IPS-20b (cell line): ENCODE measurements around the gene RAB42.
"Not testable (repeated sequence)": the region's sequence is repeated elsewhere in the genome, so short reads cannot be mapped to it uniquely, and the experiment has no call there.

ENCODE experiments used
- H3K27ac ChIP-seq: one replicate; pipeline ENCODE4 v1.5.1; 2013; ENCODE audit warnings: low read length
- H3K27me3 ChIP-seq: 2 replicates; pipeline ENCODE4 v1.6.1; 2013; ENCODE audit warnings: mild to moderate bottlenecking, low read length, inconsistent platforms; ENCODE audit not compliant: insufficient read depth
- H3K36me3 ChIP-seq: 2 replicates; pipeline ENCODE4 v1.6.1; 2013; ENCODE audit warnings: low read depth, mild to moderate bottlenecking, inconsistent platforms, low read length, moderate library complexity; ENCODE audit not compliant: insufficient read depth
- H3K4me1 ChIP-seq: 2 replicates; pipeline ENCODE4 v1.6.1; 2013; ENCODE audit warnings: mild to moderate bottlenecking, control low read depth, inconsistent platforms, low read length, moderate library complexity; ENCODE audit not compliant: insufficient read depth
- H3K4me3 ChIP-seq: 2 replicates; pipeline ENCODE4 v1.5.1; 2013; ENCODE audit warnings: mild to moderate bottlenecking, low read length, inconsistent platforms
- H3K9ac ChIP-seq: 2 replicates; pipeline ENCODE4 v1.6.1; 2013; ENCODE audit warnings: low read depth, mild to moderate bottlenecking, inconsistent platforms, low read length, moderate library complexity
- H3K9me3 ChIP-seq: 2 replicates; pipeline ENCODE4 v1.6.1; 2013; ENCODE audit warnings: mild to moderate bottlenecking, low read depth, low read length, inconsistent platforms; ENCODE audit not compliant: insufficient read depth

Gene RAB42

DNA sequence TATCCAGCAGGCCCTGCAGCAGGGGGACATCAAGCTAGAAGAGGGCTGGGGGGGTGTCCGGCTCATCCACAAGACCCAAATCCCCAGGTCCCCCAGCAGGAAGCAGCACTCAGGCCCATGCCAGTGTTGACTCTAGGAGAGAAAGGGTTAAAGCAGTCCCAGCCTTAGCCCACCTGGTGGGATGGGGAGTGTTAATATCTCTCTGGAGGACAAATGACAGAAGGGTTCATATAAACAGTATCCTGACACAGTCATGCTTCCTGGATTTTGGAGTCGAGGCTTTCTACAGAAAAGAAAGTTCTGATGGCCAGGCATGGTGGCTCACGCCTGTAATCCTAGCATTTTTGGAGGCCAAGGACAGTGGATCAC is 1.9 kb downstream of the RAB42 start:
- H3K4me1 ChIP-seq = peaks cover 19% of the 10 kb centered on the region
- not testable (repeated sequence) for H3K9ac ChIP-seq, H3K27ac ChIP-seq, H3K9me3 ChIP-seq, H3K36me3 ChIP-seq, H3K4me3 ChIP-seq
- H3K27me3 ChIP-seq = peaks cover 19% of the 10 kb centered on the region

DNA sequence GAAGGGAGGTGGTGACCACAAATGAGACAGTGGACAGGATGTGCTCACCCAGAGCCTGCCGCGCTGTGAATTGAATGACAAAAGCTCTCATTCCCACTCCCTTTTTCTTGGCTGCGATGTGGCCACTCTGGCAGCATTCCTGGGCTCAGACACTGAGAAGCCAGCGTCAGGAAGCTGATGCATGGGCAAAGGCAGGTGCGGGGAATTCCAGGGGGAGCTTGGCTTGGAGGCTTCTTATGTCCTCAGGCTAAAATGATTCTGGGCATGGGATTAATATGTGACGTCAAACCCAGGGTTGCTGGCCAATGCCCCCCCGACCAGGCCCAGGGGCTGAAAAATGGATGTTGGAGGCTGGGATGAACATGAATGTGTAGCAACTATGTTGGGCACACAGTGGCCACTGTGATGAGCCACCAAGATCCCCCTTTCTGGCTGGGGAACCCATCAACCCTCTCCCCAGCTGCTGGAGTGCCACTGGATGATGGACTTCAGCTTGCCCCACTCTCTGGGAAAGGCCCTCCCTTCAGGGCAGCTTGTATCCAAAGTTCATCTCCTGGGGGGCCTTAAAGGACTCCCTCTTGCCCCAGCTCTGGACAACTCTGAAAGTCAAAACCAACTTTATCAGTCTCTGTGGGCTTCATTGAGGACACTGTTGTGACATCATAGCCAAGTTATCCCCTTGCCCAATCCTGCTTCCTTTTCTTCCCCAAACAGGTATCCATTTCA is 2.8 kb downstream of the RAB42 start:
- H3K27ac ChIP-seq, H3K36me3 ChIP-seq, H3K4me3 ChIP-seq, H3K9me3 ChIP-seq: not testable (repeated sequence)
- Histone ChIP-seq H3K27me3 (peaks cover 19% of the 10 kb centered on the region), H3K4me1 (peaks cover 20% of the 10 kb centered on the region), H3K9ac (peak overlapping the region; percentile 57; the same call in 1 of the 2 replicates)

DNA sequence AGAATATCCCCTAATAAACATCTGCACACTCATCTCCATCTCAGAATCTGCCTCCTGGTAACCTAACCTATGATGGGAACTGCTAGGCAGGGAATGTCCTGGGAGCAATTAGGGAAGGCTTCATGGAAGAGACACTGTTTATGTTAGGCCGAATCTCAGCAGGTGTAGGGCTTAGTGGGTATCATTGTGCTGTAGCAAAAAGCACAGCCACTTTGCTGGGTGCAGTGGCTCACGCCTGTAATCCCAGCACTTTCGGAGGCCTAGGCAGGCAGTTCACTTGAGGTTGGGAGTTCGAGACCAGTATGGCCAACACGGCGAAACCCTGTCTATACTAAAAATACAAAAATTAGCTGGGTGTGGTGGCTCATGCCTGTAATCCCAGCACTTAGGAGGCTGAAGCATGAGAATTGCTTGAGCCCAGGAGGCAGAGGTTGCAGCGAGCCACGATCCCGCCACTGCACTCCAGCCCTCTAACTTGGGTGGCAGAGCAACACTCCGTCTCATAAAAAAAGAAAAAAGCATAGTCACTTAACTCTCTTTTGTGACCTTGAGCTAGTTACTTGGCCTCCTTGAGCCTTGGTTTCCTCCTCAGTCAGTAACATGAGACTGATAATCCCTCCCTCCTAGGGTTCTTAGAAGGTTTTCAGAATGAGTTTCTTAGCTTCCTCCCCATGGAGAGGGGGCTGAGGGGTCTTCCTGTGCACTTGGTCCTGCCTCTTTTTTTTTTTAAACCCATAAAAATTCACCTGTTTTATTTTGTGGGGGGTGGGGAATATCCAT is 3.5 kb downstream of the RAB42 start:
- H3K9ac ChIP-seq = peak overlapping the region; percentile 57; the same call in 1 of the 2 replicates
- H3K9me3 ChIP-seq = no peaks in the 10 kb centered on the region
- H3K36me3 ChIP-seq = no peaks in the 10 kb centered on the region
- peaks cover 19% of the 10 kb centered on the region for H3K27me3 ChIP-seq
- no peak overlapping the region for H3K27ac ChIP-seq
- H3K4me3 ChIP-seq = 0 out of 2 replicates have a peak overlapping the region, but pooled peaks have one; percentile 3
- peaks cover 20% of the 10 kb centered on the region for H3K4me1 ChIP-seq

DNA sequence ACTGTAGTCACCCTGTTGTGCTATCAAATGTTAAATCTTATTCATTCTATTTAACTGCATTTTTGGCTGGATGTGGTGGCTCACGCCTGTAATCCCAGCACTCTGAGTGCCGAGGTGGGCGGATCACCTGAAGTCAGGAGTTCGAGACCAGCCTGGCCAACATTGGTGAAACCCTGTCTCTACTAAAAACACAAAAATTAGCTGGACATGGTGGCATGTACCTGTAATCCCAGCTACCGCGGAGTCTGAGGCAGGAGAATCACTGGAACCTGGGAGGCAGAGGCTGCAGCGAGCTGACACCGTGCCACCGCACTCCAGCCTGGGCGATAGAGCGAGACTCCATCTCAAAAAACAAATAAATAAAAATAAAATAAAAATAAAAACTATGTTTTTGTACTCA is 4.2 kb downstream of the RAB42 start:
- H3K9ac ChIP-seq, H3K4me3 ChIP-seq, H3K36me3 ChIP-seq, H3K9me3 ChIP-seq, H3K27ac ChIP-seq: not testable (repeated sequence)
- peaks cover 18% of the 10 kb centered on the region for H3K27me3 ChIP-seq
- peaks cover 20% of the 10 kb centered on the region for H3K4me1 ChIP-seq

DNA sequence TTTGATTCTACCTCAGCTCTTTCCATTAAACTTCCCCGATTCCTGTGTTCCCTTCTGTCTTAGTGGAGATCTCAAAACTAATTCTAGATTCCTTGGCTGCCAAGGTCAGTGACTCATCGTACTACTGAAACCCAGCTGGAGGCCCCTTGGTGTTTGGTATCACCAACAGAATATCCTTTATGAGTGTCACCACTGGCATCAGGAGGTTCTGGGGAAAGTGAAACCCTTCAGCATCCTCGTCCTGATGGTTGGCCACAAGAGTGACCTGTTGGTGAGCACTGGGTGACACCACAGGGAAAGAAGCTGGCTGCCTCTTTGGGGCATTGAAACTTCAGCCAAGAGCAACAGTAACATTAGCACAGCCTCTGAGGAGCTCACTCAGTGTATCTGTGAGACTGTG is 9.6 kb downstream of the RAB42 start:
- no peaks in the 10 kb centered on the region for H3K27me3 ChIP-seq
- H3K36me3 ChIP-seq = peaks cover 44% of the 10 kb centered on the region
- H3K4me3 ChIP-seq = no peak overlapping the region
- 0 out of 2 replicates have a peak, but pooled peaks cover 2% of the 10 kb centered on the region for H3K4me1 ChIP-seq
- H3K9ac ChIP-seq = 0 out of 2 replicates have a peak overlapping the region, but pooled peaks have one; percentile 40
- no peak overlapping the region for H3K27ac ChIP-seq
- H3K9me3 ChIP-seq = no peaks in the 10 kb centered on the region

DNA sequence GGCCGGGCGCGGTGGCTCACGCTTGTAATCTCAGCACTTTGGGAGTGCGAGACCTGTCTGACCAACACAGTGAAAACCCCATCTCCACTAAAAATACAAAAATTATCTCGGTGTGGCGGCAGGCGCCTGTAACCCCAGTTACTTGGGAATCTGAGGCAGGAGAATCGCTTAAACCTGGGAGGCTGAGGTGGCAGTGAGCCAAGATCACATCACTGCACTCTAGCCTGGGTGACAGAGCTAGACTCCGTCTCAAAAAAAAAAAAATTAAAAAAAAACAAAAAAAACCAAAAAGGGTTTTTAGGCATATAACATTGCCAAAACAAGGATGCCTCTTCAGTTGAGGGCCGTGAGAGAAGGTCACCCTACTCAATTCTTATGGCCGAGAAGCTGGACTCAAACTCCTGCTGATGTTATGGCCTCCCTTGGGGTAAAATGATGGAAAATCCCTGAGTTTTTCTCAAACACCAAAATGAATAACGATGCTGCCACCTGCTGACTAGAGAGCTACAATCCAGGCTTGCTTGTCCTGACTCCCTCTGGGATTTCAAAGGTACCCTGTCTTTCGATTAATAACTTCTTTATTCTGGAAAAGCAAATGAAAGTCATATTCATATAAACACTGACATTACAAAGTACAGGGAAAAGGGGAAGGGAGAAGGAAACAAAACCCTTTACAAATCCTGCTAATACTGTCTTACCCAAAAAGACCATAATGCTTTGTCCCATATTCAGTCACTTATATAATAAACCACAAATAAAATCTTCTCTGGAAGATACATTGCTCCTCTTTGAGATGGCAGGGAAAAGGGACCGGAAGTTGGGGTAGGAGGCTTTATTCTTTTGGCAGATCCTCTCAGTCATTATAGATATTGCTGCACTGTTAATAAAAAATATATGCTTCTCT is 10.7 kb downstream of the RAB42 start:
- no peaks in the 10 kb centered on the region for H3K27me3 ChIP-seq
- H3K4me1 ChIP-seq = 0 out of 2 replicates have a peak, but pooled peaks cover 2% of the 10 kb centered on the region
- H3K36me3 ChIP-seq = peaks cover 47% of the 10 kb centered on the region
- no peak overlapping the region for H3K4me3 ChIP-seq
- H3K9ac ChIP-seq = peak overlapping the region; percentile 40; the same call in 1 of the 2 replicates
- H3K27ac ChIP-seq = no peak overlapping the region
- no peaks in the 10 kb centered on the region for H3K9me3 ChIP-seq

DNA sequence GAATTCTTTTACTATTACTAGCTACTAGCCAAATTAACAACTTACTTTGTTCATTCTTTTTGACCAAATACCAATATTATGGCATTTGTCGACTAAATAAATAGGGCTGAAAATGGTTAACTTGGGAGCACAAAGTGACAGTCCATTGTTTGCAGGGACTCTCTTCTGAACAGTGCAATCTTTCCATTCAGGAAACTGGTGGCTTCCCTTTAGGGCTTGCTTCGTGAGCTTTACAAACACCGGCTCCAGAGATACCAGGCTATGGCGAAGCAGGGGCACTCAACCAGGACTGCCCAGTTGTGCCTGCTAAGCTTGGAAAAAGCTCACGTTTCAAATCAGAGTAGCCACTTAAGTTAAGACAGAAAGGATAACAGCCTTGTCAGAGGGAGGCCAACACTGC is 12.3 kb downstream of the RAB42 start:
- H3K36me3 ChIP-seq = peaks cover 47% of the 10 kb centered on the region
- H3K9me3 ChIP-seq = no peaks in the 10 kb centered on the region

DNA sequence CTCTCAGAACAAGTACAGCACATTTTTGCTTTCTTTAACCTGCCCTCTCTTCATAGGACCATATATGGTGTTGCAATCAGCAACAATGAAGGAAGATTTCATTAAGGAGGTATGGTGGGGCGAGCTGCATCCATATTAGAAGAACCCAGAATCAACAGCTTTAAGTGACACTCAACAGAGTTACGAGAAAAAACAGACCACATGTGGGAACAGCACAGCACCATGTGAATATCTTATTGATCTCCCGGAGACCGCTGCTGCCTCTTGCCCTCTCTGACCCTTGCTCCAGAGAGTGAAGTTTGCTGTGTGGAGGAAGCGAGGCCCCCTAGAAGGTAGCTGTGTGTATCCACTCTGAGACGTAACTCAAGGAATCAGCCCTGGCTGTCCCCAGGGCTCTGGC is 12.9 kb downstream of the RAB42 start:
- H3K27me3 ChIP-seq = no peaks in the 10 kb centered on the region
- no peak overlapping the region for H3K27ac ChIP-seq
- no peak overlapping the region for H3K4me3 ChIP-seq
- no peaks in the 10 kb centered on the region for H3K4me1 ChIP-seq
- no peaks in the 10 kb centered on the region for H3K9me3 ChIP-seq
- H3K9ac ChIP-seq = no peak overlapping the region
- peaks cover 51% of the 10 kb centered on the region for H3K36me3 ChIP-seq

More for the DNA sequence above, 12.3 kb downstream of the RAB42 start:
- H3K27me3 ChIP-seq = no peaks in the 10 kb centered on the region
- H3K4me3 ChIP-seq = no peak overlapping the region
- H3K27ac ChIP-seq = no peak overlapping the region
- H3K4me1 ChIP-seq = no peaks in the 10 kb centered on the region
- no peak overlapping the region for H3K9ac ChIP-seq

DNA sequence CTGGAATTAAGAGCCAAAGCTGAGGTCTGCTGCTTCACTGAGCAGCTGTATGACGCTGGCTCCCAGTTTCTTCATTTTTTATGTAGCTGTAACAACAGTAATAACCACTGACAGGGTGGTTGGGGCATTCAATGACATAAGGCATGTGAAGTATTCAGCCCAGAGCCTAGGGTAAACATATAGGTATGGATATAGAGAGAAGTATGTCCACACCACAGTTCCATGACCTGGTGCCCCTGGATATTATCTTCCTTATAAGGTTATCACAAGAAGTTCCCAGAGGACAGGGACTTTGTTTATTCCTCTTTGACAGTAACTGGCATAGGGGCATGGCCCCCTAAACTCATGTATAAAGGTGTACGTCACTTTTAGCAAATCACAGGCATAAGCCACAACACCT is 14.7 kb downstream of the RAB42 start:
- H3K9ac ChIP-seq = no peak overlapping the region
- no peaks in the 10 kb centered on the region for H3K27me3 ChIP-seq
- peaks cover 56% of the 10 kb centered on the region for H3K36me3 ChIP-seq
- no peaks in the 10 kb centered on the region for H3K9me3 ChIP-seq
- H3K27ac ChIP-seq = no peak overlapping the region
- no peaks in the 10 kb centered on the region for H3K4me1 ChIP-seq
- H3K4me3 ChIP-seq = no peak overlapping the region

DNA sequence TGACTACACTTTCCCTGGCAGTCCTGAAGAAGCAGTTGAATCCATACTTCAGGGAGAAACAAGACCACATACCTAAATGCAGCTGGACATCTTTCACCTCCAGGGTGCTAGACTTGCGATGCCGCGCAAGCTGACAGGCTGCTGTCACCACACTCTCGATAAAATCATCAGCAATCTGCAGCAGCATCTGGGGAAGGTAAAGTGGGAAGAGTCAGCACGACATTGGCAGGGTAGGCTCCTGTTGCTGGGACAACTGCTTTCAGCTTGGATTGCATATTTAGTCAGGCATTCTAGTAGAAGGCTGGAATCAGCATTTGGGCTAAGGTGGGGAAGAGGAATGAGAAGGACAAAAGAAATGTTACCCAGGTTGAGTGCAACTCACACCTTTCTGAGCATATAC is 21.1 kb downstream of the RAB42 start:
- Histone ChIP-seq H3K36me3 (peaks cover 47% of the 10 kb centered on the region), H3K27ac (no peak overlapping the region), H3K27me3 (no peaks in the 10 kb centered on the region), H3K4me3 (no peak overlapping the region), H3K9ac (no peak overlapping the region), H3K4me1 (no peaks in the 10 kb centered on the region), H3K9me3 (no peaks in the 10 kb centered on the region)

DNA sequence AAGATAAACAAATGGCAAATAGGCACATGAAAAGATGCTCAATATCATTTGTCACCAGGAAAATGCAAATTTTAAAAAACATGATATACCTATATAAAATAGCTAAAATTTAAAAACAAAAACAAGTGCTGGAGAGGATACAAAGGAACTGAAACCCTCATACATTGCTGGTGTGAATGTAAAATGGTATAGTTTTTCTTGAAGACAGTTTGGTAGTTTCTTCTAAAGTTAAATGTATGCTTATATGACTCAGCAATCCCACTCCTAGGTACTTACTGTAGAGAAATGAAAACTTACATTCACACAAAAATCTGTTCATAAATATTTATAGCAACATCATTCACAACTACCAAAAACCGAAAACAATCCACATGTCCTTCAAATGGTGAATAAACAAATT is 39.6 kb downstream of the RAB42 start:
- no peak overlapping the region for H3K27ac ChIP-seq
- H3K27me3 ChIP-seq = no peaks in the 10 kb centered on the region
- no peak overlapping the region for H3K4me3 ChIP-seq
- no peaks in the 10 kb centered on the region for H3K9me3 ChIP-seq
- no peak overlapping the region for H3K9ac ChIP-seq
- no peaks in the 10 kb centered on the region for H3K36me3 ChIP-seq
- H3K4me1 ChIP-seq = no peaks in the 10 kb centered on the region
